Pancreas (tissue), 10 donors: ENCODE data around the gene CMPK1. TPM values are rescaled to one million over a fixed set of nuclear protein-coding genes. Genes with fewer than 3 reads are reported as not detected.
"Not testable (repeated sequence)": the region's sequence is repeated elsewhere in the genome, so short reads cannot be mapped to it uniquely, and the experiment has no call there.

Source experiments
- ATAC-seq, 4 donors: fragments of 200-7000 bp; cut with Tn5 transposase; one replicate each; pipeline versions ENCODE4 v1.8.0 to v1.9.1; 2020; ENCODE audit warnings: mild to moderate bottlenecking in 4 of 4, moderate library complexity in 4 of 4
- DNase-seq, 6 donors: peaks; one replicate each; pipeline ENCODE4 v3.0.0-alpha.2; 2020
- FAIRE-seq: peaks from 2 replicates; lab custom pipeline; 2012; peaks lifted over from hg19 to GRCh38; lab: Jason Lieb, UNC
- H3K27ac ChIP-seq, 4 donors: fragments of 200-600 bp; sonication (generic); 1 replicate in 3 of 4; 2 replicates in 1 of 4; pipeline versions ENCODE4 v1.5.0 to v1.8.0; 2020
- H3K27me3 ChIP-seq, 4 donors: fragments of 200-600 bp; one replicate each; pipeline ENCODE4 v1.8.0; 2021
- H3K36me3 ChIP-seq, 3 donors: fragments of 200-600 bp; sonication (generic) in 1 of 3; one replicate each; pipeline versions ENCODE4 v1.5.0 to v1.8.0; 2020 to 2021
- H3K4me1 ChIP-seq, 3 donors: fragments of 200-600 bp; one replicate each; pipeline ENCODE4 v1.8.0; 2021
- H3K4me3 ChIP-seq, 4 donors: fragments of 200-600 bp; sonication (generic) in 2 of 4; one replicate each; pipeline versions ENCODE4 v1.5.0 to v1.8.0; 2020 to 2021
- H3K9me3 ChIP-seq, 4 donors: fragments of 200-600 bp; one replicate each; pipeline ENCODE4 v1.8.0; 2021
- CTCF ChIP-seq, 4 donors: fragments of 200-600 bp; sonication (generic) in 3 of 4; IDR thresholded peaks; one replicate each; pipeline versions ENCODE4 v1.5.0 to v1.8.0; 2021; ENCODE audit warnings: antibody characterized with exemption in 4 of 4
- WGBS, 2 donors: extraction: QIAGEN DNeasy Blood & Tissue Kit; methylation state at CpG; one replicate each; pipeline ENCODE4 v1.1.7; 2013; 5-methylcytosine and 5-hydroxymethylcytosine counted together
- intact Hi-C, 3 donors: fragments of 100-400 bp; cut with DNase I; formaldehyde crosslinking; loops; one replicate each; pipeline versions ENCODE4 v1.11.1 to v1.14.2; 2022
- polyA plus RNA-seq, 2 donors: library from polyadenylated mRNA; stranded (reverse); fragments of 200-250 nt; gene quantifications; one replicate each; pipeline ENCODE4 v1.2.3, GENCODE V29; 2013
- total RNA-seq, 6 donors: library from RNA; stranded (reverse); fragmentation: NEBNext Ultra II Directional in 4 of 6; extraction: Animal tissue kit (Norgen Biotek cat#: 25700) in 4 of 6; gene quantifications; one replicate each; pipeline versions ENCODE4 v1.2.1 to v1.2.4, GENCODE V29; 2021 to 2023
- donor health status: healthy with polysubstance abuse.
- donor health status: DM: no; HTN: no; CAD: no; lungs with moderate emphysema.
- donor health status: DM: no; HTN: no; CAD: no.
- donor health status: control.
- donor health status: control.
- donor health status: Bipolar disorder and iron deficiency.
- donor health status: DM: yes; HTN: yes; CAD: no.
- donor health status: DM: no; HTN: no; CAD: no.
- donor health status: DM: no; HTN: no; CAD: no.
- donor health status: DM: yes; HTN: yes; CAD: no.

The CMPK1 gene
- total and polyA plus RNA-seq, 8 donors: 43.8 to 93.0 (median 65.7) TPM

- no peak for TF ChIP-seq CTCF (IDR thresholded peaks at IDR 0.05)
- no peaks in the 10 kb centered on the region for H3K9me3 ChIP-seq
- no peak for FAIRE-seq
- intact Hi-C loops: no loop called here
- H3K27me3 ChIP-seq: no peaks in the 10 kb centered on the region
- no peak overlapping the region for H3K4me3 ChIP-seq
- no peak overlapping the region for H3K27ac ChIP-seq
- no peaks in the 10 kb centered on the region for H3K36me3 ChIP-seq
- 81 to 90% methylated on average over 6 of the region's 6 CpGs for WGBS, 2 donors
- H3K4me1 ChIP-seq: peaks cover 5 to 19% (median 19%) of the 10 kb centered on the region in 3 donors
- no peak for ATAC-seq
- DNase-seq: no peak
These were observed 3.8 kb downstream of the CMPK1 start for GRCh38 chr1:47337350-47337749.

DNA sequence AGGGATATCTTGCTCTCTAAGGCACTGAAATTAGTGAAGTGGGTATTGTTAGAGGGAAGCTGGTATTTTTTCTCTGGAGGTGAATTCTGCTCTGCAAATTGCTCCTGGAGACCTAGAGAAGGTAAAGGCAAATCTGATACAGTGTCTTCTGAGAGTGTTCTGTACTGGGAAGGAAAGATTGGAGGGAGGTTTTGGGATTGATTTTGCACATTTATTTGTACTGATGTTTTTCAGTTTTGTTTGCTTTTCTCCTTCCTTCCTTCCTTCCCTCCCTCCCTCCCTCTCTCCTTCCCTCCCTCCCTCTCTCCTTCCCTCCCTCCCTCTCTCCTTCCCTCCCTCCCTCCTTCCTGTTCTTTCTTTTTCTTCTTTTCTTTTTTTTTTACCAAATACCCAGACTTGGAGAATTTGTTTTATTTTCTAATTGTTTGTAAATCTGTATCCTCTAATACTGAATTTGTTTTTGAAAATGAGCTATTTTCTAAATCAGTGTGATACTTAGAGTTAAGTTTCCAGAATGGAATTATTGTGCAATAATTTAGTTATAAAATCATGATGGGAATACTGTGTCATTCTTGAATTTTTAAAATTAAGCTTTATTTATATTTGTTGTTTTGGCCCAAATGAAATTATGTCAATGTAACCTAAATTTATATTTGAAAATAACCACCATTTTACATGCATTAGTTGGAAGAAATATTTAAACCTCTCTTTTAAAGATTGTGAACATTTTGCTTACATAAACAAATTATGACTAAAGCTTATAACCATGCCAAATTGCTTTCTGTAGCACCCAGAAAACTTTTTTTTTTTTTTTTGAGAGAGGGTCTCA, 4.9 kb downstream of the CMPK1 start:
- Histone ChIP-seq H3K4me3 (no peak overlapping the region), H3K9me3 (no peaks in the 10 kb centered on the region), H3K27me3 (no peaks in the 10 kb centered on the region), H3K27ac (no peak overlapping the region), H3K36me3 (no peaks in the 10 kb centered on the region), H3K4me1 (peaks cover 0 to 12% (median 10%) of the 10 kb centered on the region in 3 donors)
- no peak for DNase-seq
- FAIRE-seq: no peak
- TF ChIP-seq CTCF (IDR thresholded peaks at IDR 0.05): no peak
- ATAC-seq: no peak
- intact Hi-C loops: no loop called here

- peaks cover 0 to 12% (median 9%) of the 10 kb centered on the region in 3 donors for H3K4me1 ChIP-seq
- 35 to 68% methylated on average over 4 of the region's 4 CpGs for WGBS, 2 donors
- no peak for TF ChIP-seq CTCF (IDR thresholded peaks at IDR 0.05)
- peak in 2 of 4 donors; percentile 42 to 48 for ATAC-seq
- no peaks in the 10 kb centered on the region for H3K9me3 ChIP-seq
- no peak for FAIRE-seq
- no peaks in the 10 kb centered on the region for H3K36me3 ChIP-seq
- H3K4me3 ChIP-seq: no peak overlapping the region
- no peak overlapping the region for H3K27ac ChIP-seq
- intact Hi-C loops: no loop called here
- no peak for DNase-seq
- no peaks in the 10 kb centered on the region for H3K27me3 ChIP-seq
These were observed 6.6 kb downstream of the CMPK1 start for GRCh38 chr1:47340227-47340626.

DNA sequence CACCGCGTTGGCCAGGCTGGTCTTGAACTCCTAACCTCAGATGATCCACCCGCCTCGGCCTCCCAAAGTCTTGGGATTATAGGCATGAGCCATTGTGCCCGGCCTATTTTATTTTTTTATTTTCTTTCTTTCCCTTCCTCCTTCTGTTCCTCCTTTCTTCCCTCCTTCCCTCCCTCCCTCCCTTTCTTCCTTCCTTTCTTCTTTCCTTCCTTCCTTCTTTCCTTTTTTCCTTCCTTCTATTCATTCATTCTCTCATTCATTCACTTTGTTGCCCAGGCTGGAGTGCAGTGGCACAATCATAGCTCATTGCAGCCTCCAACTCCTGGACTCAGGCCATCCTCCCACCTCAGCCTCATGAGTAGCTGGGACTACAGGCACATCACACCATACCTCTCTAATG, 13.4 kb downstream of the CMPK1 start:
- ATAC-seq, H3K4me3 ChIP-seq, DNase-seq, H3K27me3 ChIP-seq, H3K27ac ChIP-seq, H3K36me3 ChIP-seq, H3K9me3 ChIP-seq, intact Hi-C loops, FAIRE-seq: not testable (repeated sequence)
- 97 to 100% methylated on average over 5 of the region's 5 CpGs for WGBS, 2 donors
- peaks cover 0 to 12% (median 0%) of the 10 kb centered on the region in 3 donors for H3K4me1 ChIP-seq

DNA sequence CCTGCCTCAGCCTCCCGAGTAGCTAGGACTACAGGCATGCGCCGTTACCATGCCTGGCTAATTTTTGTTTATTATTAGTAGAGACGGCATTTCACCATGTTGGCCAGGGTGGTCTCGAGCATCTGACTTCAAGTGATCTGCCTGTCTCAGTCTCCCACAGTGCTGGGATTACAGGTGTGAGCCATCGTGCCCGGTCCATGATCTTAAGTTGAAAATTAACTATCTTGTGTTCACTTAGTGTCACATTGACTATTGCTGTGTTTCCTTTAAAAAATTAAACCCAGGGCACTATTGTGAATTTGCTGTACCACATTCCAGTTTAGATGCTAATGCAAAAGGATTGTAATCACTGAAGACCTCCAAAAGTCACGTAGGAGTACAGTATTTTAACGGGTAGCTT, 14.1 kb downstream of the CMPK1 start:
- no peak overlapping the region for H3K27ac ChIP-seq

More for the DNA sequence above, 14.1 kb downstream of the CMPK1 start:
- no peak for TF ChIP-seq CTCF (IDR thresholded peaks at IDR 0.05)
- ATAC-seq (no peak), DNase-seq (no peak), FAIRE-seq (no peak)
- Histone ChIP-seq H3K9me3 (no peaks in the 10 kb centered on the region), H3K4me3 (no peak overlapping the region), H3K36me3 (no peaks in the 10 kb centered on the region), H3K4me1 (peaks cover 0 to 14% (median 0%) of the 10 kb centered on the region in 3 donors), H3K27me3 (no peaks in the 10 kb centered on the region)
- WGBS, 2 donors: 71 to 73% methylated on average over 9 of the region's 9 CpGs
- intact Hi-C loops: no loop called here
